Activated naive CD4-positive, alpha-beta T cell treated with anti-CD3 and anti-CD28 coated beads, Interleukin-2, amount 50 U/mL, for 24 hours (primary cell): ENCODE data around the gene FNIP2.
A peak's percentile ranks its signal among the peaks of the same experiment; 100 is the strongest.
"Not testable (repeated sequence)": the region's sequence is repeated elsewhere in the genome, so short reads cannot be mapped to it uniquely, and the experiment has no call there.

Source experiments
- H3K27ac Mint-ChIP-seq: one replicate; pipeline ENCODE4 v1.8.0; 2021; ENCODE audit warnings: mild to moderate bottlenecking, mixed read lengths
- H3K27me3 Mint-ChIP-seq: one replicate; pipeline ENCODE4 v1.8.0; 2021; ENCODE audit warnings: mixed read lengths
- H3K36me3 Mint-ChIP-seq: one replicate; pipeline ENCODE4 v1.8.0; 2021; ENCODE audit warnings: mixed read lengths
- H3K4me1 Mint-ChIP-seq: one replicate; pipeline ENCODE4 v1.8.0; 2021; ENCODE audit warnings: mixed read lengths
- H3K4me3 Mint-ChIP-seq: one replicate; pipeline ENCODE4 v1.8.0; 2021; ENCODE audit warnings: mild to moderate bottlenecking, mixed read lengths
- H3K9me3 Mint-ChIP-seq: one replicate; pipeline ENCODE4 v1.8.0; 2021; ENCODE audit warnings: mixed read lengths

FNIP2 gene

DNA sequence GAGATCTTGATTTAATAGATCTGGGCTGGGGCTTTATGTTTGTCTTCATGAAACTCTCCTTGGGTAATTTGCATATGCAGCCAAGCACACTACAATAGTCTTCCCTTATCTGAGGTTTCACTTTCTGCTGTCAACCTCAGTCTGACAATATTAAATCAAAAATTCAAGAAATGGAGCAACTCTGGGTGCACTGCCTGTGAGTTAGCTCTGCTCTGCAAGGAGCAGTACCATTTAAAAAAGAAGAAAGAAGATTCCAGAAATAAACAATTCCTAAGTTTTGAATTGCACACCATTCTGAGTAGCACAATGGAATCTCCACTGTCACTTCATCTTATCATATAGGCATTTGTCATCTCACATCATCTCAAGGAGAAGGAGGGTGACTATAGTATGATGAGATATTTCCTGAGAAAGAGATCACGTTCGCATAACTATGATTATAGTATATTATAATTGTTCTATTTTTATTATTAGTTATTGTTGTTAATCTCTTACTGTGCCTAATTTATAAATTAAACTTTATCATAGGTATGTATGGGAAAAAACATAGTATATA is 9.4 kb downstream of the FNIP2 start:
- peaks cover 57% of the 10 kb centered on the region for H3K4me1 Mint-ChIP-seq
- no peaks in the 10 kb centered on the region for H3K36me3 Mint-ChIP-seq
- peak overlapping the region; percentile 80 for H3K4me3 Mint-ChIP-seq
- no peaks in the 10 kb centered on the region for H3K9me3 Mint-ChIP-seq
- H3K27me3 Mint-ChIP-seq = no peaks in the 10 kb centered on the region
- H3K27ac Mint-ChIP-seq = peak overlapping the region; percentile 87

DNA sequence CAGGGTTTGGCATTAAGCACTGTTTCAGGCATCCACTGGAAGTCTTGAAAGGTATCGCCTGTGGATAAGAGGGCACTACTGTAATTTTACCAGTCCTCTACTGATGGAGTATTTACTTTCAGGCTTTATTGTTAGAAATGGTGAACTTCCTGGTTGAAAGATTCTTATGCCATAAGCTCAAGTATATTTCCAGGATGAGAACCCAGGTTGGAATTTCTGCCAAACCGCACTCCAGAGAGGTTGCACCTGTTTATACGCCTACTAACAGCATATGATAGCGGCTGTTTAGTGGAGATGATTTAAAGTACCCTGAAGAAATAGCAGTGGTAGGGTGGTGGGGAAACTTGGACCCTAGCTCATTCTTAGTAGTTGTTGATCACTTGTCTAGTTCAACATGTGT is 9.9 kb downstream of the FNIP2 start:
- Mint-ChIP-seq H3K27ac (no peak overlapping the region), H3K27me3 (no peaks in the 10 kb centered on the region), H3K36me3 (no peaks in the 10 kb centered on the region), H3K9me3 (no peaks in the 10 kb centered on the region), H3K4me1 (peaks cover 61% of the 10 kb centered on the region), H3K4me3 (no peak overlapping the region)

DNA sequence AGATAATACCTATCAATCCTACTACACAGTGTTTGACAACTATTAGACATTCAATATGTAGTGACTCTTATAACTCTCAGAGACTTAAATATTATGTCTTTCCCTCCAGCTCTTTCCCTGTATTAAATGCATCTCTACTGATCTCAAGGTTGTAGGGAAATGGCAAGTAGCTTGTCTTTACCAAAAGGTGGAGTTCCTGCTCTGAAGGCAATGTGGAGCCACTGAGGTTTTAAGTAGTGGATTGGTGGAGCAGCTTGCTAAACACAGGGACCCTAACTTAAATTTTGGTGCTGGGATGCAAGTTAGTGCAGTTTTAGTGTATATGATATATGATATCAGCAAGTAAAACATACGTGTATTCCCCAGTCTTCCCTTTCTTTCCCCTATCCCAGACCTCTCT is 13.1 kb downstream of the FNIP2 start:
- Mint-ChIP-seq H3K36me3 (peaks cover 2% of the 10 kb centered on the region), H3K4me3 (no peak overlapping the region), H3K27ac (no peak overlapping the region), H3K27me3 (no peaks in the 10 kb centered on the region), H3K4me1 (peaks cover 51% of the 10 kb centered on the region), H3K9me3 (no peaks in the 10 kb centered on the region)

DNA sequence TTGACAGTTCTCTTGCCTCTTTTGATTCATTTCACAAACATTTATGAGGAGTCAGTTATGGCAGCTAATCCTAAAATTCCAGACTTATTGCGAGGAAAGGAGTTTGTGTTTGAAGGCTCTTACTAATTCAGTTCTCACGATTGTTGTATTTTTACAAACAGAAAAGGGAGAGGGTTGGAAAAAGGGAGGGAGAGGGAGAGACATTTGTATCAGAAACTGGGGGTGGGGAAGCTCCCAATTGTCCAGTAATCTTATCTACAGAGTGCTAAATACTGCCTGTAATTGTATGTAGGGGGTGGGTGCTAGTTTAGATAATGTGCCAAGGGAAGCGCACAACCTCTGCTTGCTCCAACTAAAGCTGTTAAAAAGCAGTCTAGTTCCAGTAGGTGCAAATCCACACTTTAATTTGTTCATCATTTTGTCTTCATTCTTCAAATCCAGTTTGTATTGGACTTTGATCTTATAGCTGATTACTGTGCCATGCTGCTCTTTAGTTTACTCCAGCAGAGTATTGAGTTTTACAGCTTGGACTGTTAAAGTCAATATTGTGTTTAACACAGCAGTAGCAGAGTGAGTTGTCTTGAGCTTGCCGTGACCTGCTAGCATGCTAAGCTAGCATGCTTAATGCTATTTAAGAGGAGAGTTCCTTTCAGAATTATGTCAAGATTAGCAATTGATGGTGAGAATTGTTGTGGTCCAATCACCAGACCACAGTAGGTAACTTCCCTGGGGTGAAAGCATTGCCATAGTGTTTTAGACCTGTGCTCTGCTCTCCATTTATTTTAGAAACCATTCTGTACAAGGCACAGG is 13.9 kb downstream of the FNIP2 start:
- H3K4me3 Mint-ChIP-seq = no peak overlapping the region
- no peaks in the 10 kb centered on the region for H3K27me3 Mint-ChIP-seq
- no peak overlapping the region for H3K27ac Mint-ChIP-seq
- peaks cover 47% of the 10 kb centered on the region for H3K4me1 Mint-ChIP-seq
- no peaks in the 10 kb centered on the region for H3K9me3 Mint-ChIP-seq
- H3K36me3 Mint-ChIP-seq = peaks cover 2% of the 10 kb centered on the region

DNA sequence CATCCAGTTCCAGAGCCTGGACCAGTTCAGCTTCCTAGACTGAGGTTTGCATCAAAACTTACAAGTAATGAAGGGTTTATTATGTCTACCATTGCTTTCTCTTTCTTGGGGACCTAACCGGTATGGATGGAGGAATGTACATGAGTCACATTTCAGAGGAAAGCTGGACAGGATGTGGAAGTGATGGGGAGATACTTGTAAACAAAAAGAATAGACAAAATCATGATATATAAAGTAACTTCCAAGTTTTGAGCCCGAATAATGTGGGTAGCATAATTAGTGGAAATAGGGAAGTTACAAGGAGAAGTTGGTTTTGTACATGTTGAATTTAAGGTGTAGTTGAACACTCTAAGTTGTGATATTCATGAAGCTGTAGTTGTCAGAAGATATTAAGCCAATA is 15.0 kb downstream of the FNIP2 start:
- no peak overlapping the region for H3K27ac Mint-ChIP-seq
- H3K4me3 Mint-ChIP-seq = no peak overlapping the region
- H3K36me3 Mint-ChIP-seq = peaks cover 2% of the 10 kb centered on the region
- no peaks in the 10 kb centered on the region for H3K27me3 Mint-ChIP-seq
- peaks cover 41% of the 10 kb centered on the region for H3K4me1 Mint-ChIP-seq
- no peaks in the 10 kb centered on the region for H3K9me3 Mint-ChIP-seq

DNA sequence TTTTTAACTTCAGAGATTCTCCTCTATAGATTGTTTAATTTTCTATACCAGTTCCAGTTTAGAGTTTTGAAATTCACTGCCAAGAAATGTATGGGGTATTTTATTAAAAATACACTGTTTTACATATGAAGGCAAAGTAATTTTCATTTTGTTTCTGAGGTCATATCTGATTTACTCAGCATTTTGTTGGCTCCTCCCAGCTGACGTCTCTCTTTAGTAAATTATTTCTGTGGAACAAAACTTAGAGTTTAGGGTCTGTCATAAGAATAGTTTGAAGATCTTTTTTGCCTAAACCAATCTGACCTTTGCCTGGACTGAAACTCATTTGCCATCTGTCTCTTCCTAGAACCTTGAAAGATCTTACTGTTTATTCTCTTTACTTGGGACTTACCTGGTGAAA is 16.9 kb downstream of the FNIP2 start:
- Mint-ChIP-seq H3K4me1 (peaks cover 33% of the 10 kb centered on the region), H3K4me3 (no peak overlapping the region), H3K9me3 (no peaks in the 10 kb centered on the region), H3K27ac (no peak overlapping the region), H3K36me3 (peaks cover 2% of the 10 kb centered on the region), H3K27me3 (no peaks in the 10 kb centered on the region)

DNA sequence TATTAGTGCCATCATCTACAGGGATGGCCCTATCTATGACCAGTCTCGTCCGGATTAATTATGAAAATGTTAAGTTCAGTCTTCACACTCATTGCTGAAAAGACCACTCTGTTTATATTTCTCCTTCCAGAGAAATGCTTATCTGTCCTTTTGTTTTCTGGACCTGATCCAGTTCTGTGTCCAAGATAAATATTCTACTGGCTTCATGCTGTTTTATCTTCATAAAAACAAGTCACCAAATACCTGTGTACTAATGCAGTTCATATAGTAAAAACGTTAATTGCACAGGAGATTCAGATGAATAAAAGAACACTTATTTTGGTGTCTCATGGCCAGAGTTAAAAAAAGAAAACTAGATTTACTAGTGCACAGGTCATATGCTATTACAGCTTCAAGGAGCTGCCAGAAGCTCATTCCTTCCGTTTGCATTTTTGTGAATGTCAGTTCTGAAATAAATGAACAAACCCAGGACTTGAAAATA is 17.3 kb downstream of the FNIP2 start:
- no peak overlapping the region for H3K27ac Mint-ChIP-seq
- no peak overlapping the region for H3K4me3 Mint-ChIP-seq
- H3K4me1 Mint-ChIP-seq = peaks cover 30% of the 10 kb centered on the region
- H3K36me3 Mint-ChIP-seq = peaks cover 2% of the 10 kb centered on the region
- no peaks in the 10 kb centered on the region for H3K27me3 Mint-ChIP-seq
- H3K9me3 Mint-ChIP-seq = no peaks in the 10 kb centered on the region

DNA sequence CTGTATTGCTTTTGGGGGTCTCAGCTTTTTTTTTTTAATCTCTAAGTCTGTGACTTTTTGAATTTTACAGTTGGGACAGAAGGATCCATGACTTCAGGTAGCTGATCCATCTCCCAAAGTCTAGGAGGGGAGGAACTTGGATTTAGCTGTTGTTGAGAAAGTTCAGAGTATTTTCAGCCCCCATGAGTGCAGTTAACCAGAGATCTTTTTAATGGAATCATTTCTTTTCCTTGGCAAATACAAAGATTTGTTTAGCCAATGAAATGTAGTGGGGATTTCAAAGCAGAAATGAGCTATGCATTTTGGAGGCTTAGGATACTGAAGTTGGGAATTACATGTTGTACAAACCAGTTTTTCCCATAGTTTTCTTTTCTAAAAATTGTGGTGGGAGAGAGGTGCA is 18.1 kb downstream of the FNIP2 start:
- Mint-ChIP-seq H3K27ac (no peak overlapping the region), H3K27me3 (no peaks in the 10 kb centered on the region), H3K36me3 (peaks cover 2% of the 10 kb centered on the region), H3K4me3 (no peak overlapping the region), H3K9me3 (no peaks in the 10 kb centered on the region), H3K4me1 (peaks cover 27% of the 10 kb centered on the region)

DNA sequence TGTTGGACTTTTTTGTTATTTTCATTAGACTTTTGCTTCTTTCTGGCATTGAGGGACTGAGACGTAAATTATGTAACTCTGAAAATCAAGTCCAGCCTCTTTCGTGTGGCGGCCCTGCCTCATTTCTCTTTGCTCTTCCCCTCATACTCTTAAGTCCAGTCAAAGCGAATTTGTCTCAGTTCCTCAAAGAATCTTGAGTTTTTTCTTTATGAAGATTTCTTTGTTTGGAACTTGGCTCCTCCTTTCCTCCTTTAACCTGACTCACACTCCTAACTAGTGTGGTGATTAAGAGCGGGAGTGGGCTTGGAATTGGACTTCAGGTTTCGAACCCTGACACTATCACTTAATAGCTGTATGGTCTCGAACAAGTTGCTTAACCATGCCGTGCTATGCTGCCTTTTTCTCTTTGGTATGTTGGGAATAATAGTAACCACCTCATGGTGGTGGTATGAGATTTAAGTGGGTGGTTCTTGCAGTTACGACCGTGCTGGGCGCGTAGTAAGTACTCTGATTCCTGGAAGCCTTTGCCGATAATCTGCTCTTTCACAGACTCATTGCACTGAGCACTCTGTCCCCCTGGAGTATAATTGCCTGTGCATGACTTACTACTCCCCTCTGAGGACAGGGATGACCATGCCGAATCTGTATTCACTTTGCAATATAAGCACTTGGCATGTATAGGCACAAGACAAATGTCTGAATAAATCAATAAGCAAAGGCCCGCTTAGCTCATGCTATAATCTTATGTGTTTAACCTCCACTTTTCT is 19.1 kb downstream of the FNIP2 start:
- H3K4me1 Mint-ChIP-seq = peaks cover 18% of the 10 kb centered on the region
- H3K9me3 Mint-ChIP-seq = no peaks in the 10 kb centered on the region
- H3K36me3 Mint-ChIP-seq = peaks cover 2% of the 10 kb centered on the region
- no peak overlapping the region for H3K4me3 Mint-ChIP-seq
- H3K27me3 Mint-ChIP-seq = no peaks in the 10 kb centered on the region
- H3K27ac Mint-ChIP-seq = no peak overlapping the region

DNA sequence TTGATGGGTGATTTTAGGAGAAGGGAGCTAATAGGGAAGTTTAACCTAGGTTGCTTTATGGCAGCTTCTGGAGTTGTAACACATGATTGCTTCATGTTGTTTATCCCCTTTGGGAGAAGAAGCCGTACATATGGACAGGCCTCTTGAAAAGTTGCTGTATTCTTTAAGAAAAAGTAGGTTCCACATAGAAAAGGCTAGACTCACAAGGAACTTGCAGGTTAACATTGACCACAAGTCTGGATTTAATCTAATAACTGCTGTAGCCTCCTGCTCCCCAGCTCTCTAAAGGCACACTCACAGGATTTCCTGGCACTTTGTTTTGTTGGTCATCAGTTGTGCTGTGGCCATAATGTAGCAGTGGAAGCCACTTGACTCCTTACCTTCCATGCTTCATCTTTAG is 19.7 kb downstream of the FNIP2 start:
- Mint-ChIP-seq H3K27ac (no peak overlapping the region), H3K9me3 (no peaks in the 10 kb centered on the region), H3K27me3 (no peaks in the 10 kb centered on the region), H3K4me3 (no peak overlapping the region), H3K36me3 (peaks cover 2% of the 10 kb centered on the region), H3K4me1 (peaks cover 12% of the 10 kb centered on the region)

DNA sequence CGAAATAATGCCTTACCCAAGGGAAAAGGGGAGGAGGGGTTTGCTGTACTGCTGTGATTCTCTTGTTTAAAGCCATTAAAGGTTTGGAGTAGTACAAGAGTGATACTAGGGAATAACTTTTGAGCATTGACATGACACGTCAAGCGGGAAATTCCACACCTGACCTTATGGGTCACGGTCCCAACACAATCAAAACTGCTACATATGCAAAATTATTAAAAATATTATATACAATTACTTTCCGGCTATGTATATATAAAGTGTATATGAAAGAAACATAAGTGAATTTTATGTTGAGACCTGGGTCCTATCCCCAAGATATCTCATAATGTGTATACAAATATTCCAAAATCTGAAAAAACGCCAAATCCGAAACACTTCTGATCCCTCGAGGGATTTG is 21.0 kb downstream of the FNIP2 start:
- Mint-ChIP-seq H3K4me3 (no peak overlapping the region), H3K36me3 (peaks cover 2% of the 10 kb centered on the region), H3K9me3 (no peaks in the 10 kb centered on the region), H3K27me3 (no peaks in the 10 kb centered on the region), H3K27ac (no peak overlapping the region), H3K4me1 (peaks cover 10% of the 10 kb centered on the region)

DNA sequence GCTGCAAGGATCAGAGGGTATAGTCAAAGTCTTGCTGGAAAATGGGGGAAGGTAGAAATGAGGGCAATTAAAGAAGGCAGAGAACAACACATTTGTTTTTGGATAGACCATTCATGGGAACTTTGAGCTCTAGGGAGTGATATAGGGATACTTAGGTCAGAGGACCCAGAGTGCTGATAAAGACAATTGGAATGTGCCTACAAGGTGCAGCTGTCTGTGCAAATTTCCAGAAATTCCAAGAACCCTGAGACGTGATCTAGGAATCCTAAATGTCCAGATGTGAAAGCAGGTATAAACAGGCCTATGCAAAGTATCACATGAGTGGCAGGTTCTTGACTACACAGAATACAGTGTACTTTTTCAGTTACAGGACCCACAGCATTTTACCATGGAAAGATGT is 24.2 kb downstream of the FNIP2 start:
- Mint-ChIP-seq H3K4me1 (peaks cover 2% of the 10 kb centered on the region), H3K27me3 (no peaks in the 10 kb centered on the region), H3K4me3 (no peak overlapping the region), H3K36me3 (no peaks in the 10 kb centered on the region), H3K27ac (peak overlapping the region; percentile 1), H3K9me3 (no peaks in the 10 kb centered on the region)

DNA sequence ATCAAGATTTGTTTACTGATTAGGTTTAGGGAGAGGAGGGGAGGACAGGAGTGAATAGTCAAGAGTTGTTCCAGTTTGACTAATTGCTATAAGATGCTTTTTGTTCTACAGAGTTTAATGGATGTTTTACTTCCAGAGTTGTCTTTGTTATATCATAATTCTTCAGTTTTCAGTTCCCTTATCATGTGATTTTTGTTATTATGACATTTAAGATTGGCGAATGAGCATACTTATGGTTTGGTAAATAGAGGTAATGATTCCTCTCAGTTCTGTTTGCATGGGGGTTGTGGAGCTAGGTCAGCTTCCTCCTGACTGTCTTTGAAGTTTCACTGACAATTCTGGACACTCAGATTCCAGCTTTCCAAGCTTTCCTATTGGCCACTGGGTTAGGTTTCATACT is 24.6 kb downstream of the FNIP2 start:
- H3K4me1 Mint-ChIP-seq, H3K9me3 Mint-ChIP-seq, H3K27ac Mint-ChIP-seq, H3K36me3 Mint-ChIP-seq, H3K4me3 Mint-ChIP-seq, H3K27me3 Mint-ChIP-seq: not testable (repeated sequence)

DNA sequence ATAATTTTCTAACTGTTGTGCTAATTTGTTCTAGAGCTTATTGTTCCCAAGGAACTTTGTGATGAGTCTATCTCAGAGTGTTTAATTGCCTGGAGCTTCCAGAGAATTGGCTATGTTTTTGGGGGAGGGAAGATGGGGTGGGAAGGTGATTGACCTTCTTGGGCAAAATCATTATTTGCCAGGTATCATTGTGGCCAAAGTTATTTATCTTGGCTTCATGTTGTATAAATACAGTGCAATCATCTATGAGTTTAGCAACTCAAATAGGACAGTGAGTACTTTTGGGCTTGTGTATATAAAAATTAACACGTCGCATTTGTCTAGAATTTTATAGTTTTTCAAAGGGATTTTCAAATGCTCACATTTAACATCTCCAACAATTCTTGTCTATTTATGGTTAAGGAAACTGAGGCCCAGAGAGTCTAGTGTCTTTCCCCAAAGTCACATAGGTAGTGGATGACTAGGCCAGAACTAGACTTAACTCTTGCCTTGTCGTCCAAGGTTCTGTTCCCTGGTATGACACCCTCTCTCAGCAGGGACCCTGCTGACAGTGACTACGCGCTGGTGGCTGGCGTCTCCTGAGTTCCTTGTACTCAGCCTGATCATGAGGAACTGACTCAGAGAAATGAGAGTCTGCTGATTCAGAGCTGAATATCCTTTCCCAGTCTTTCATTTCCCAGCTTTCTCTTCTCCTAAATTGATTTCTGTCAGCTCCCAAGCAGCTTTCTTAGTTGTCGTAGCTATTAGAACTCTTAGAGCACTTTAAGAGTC is 27.7 kb downstream of the FNIP2 start:
- Mint-ChIP-seq H3K27ac (no peak overlapping the region), H3K4me1 (peaks cover 7% of the 10 kb centered on the region), H3K4me3 (no peak overlapping the region), H3K27me3 (no peaks in the 10 kb centered on the region), H3K36me3 (no peaks in the 10 kb centered on the region), H3K9me3 (no peaks in the 10 kb centered on the region)

DNA sequence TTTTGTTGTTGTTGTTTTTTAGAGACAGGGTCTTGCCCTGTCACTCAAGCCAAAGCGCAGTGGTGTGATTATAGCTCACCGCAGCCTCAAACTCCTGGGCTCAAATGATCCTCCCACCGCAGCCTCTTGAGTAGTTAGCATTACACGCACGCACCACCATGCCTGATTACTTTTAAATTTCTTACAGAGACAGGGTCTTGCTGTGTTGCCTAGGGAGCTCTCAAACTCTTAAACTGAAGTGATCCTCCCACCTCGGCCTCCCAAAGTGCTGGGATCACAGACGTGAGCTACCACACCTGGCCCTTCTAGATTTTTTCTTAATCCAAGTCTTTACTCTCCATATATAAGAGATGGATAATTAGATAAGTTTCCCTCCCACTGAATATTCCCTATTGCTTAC is 29.2 kb downstream of the FNIP2 start:
- Mint-ChIP-seq H3K27ac (no peak overlapping the region), H3K4me3 (no peak overlapping the region), H3K9me3 (no peaks in the 10 kb centered on the region), H3K27me3 (no peaks in the 10 kb centered on the region), H3K36me3 (no peaks in the 10 kb centered on the region), H3K4me1 (peaks cover 7% of the 10 kb centered on the region)
